Right lobe of liver (tissue), 6 donors: ENCODE results near the gene ZNF429. TPM values are rescaled to one million over a fixed set of nuclear protein-coding genes. Genes with fewer than 3 reads are reported as not detected.
A peak's percentile ranks its signal among the peaks of the same experiment; 100 is the strongest.
"Not testable (repeated sequence)": the region's sequence is repeated elsewhere in the genome, so short reads cannot be mapped to it uniquely, and the experiment has no call there.

Source experiments
- ATAC-seq, 4 donors: fragments of 200-7000 bp; cut with Tn5 transposase; one replicate each; pipeline ENCODE4 v1.9.1; 2020; ENCODE audit warnings: mild to moderate bottlenecking in 4 of 4, moderate library complexity in 4 of 4
- DNase-seq, 3 donors: peaks; one replicate each; pipeline ENCODE4 v3.0.0-alpha.2; 2020
- H3K27ac ChIP-seq, 3 donors: fragments of 200-600 bp; one replicate each; pipeline ENCODE4 v1.8.0; 2022
- H3K27me3 ChIP-seq, 2 donors: fragments of 200-600 bp; one replicate each; pipeline ENCODE4 v1.8.0; 2022
- H3K36me3 ChIP-seq, 4 donors: fragments of 200-600 bp; sonication (generic) in 1 of 4; one replicate each; pipeline versions ENCODE4 v1.5.1 to v1.8.0; 2017 to 2022; ENCODE audit warnings: control low read depth in 1 of 4
- H3K4me1 ChIP-seq, 4 donors: fragments of 200-600 bp; sonication (generic) in 1 of 4; one replicate each; pipeline versions ENCODE4 v1.5.1 to v1.8.0; 2017 to 2022; ENCODE audit warnings: control low read depth in 1 of 4
- H3K4me3 ChIP-seq, 3 donors: fragments of 200-600 bp; one replicate each; pipeline ENCODE4 v1.8.0; 2022
- H3K9me3 ChIP-seq, 4 donors: fragments of 200-600 bp; sonication (generic) in 1 of 4; one replicate each; pipeline versions ENCODE4 v1.5.1 to v1.8.0; 2017 to 2022; ENCODE audit warnings: control low read depth in 1 of 4
- CTCF ChIP-seq, 4 donors: fragments of 200-600 bp in 3 of 4; fragments of 450-650 bp in 1 of 4; IDR thresholded peaks; one replicate each; pipeline versions ENCODE4 v1.5.1 to v1.8.0; 2016 to 2022; ENCODE audit warnings: antibody characterized with exemption in 4 of 4, mild to moderate bottlenecking in 2 of 4
- POLR2A ChIP-seq: fragments of 450-650 bp; IDR thresholded peaks from one replicate; pipeline ENCODE4 v1.6.1; 2017; ENCODE audit warnings: antibody characterized with exemption, mild to moderate bottlenecking
- WGBS: methylation state at CpG from one replicate; pipeline ENCODE4 v1.1.6; 2018; ENCODE audit warnings: low coverage, low lambda C conversion rate; ENCODE audit not compliant: insufficient coverage; ENCODE audit errors: missing lambda C conversion rate; 5-methylcytosine and 5-hydroxymethylcytosine counted together
- intact Hi-C, 2 donors: fragments of 100-400 bp; cut with DNase I; formaldehyde crosslinking; loops; one replicate each; pipeline versions ENCODE4 v1.11.2 to v1.14.1; 2022
- total RNA-seq, 6 experiments: library from RNA; depleted of rRNA in 2 of 6; stranded (reverse); fragments of >200 nt in 2 of 6; fragmentation: NEBNext Ultra II Directional in 3 of 6; extraction: Animal tissue kit (Norgen Biotek cat#: 25700) in 3 of 6; gene quantifications; one replicate each; pipeline versions ENCODE4 v1.1.0 to v1.2.4, GENCODE V29; 2016 to 2023
- donor health status: DM: no; HTN: yes; CAD: no.
- donor health status: DM: no; HTN: no; CAD: no.
- donor health status: DM: no; HTN: no; CAD: no.
- donor health status: DM: no; HTN: yes; CAD: no.
- donor health status: DM: no; HTN: yes; CAD: no.

Gene ZNF429
- total RNA-seq, 6 experiments from 2014 or later = 4.8 to 9.6 (median 7.6) TPM

- Histone ChIP-seq H3K27me3 (no peaks in the 10 kb centered on the region), H3K9me3 (peaks cover 0 to 27% (median 0%) of the 10 kb centered on the region in 4 donors), H3K4me3 (no peak overlapping the region), H3K27ac (no peak overlapping the region), H3K4me1 (no peaks in the 10 kb centered on the region), H3K36me3 (no peaks in the 10 kb centered on the region)
- ATAC-seq (no peak), DNase-seq (no peak)
- intact Hi-C loops = no loop called here
- TF ChIP-seq CTCF (IDR thresholded peaks at IDR 0.05) (no peak), POLR2A (no peak)
- WGBS = 93% methylated on average over 2 of the region's 2 CpGs
Measured at GRCh38 chr19:21559444-21559843, 54.0 kb downstream of the ZNF429 start.

- Histone ChIP-seq H3K4me1 (no peaks in the 10 kb centered on the region), H3K27ac (no peak overlapping the region), H3K36me3 (no peaks in the 10 kb centered on the region), H3K9me3 (peaks cover 0 to 18% (median 0%) of the 10 kb centered on the region in 4 donors), H3K27me3 (no peaks in the 10 kb centered on the region), H3K4me3 (no peak overlapping the region)
- no peak for ATAC-seq
- intact Hi-C loops = no loop called here
- TF ChIP-seq CTCF (IDR thresholded peaks at IDR 0.05) = no peak
- TF ChIP-seq POLR2A = no peak
- WGBS = 33% methylated on average over 1 of the region's 1 CpG
- DNase-seq = no peak
Measured at GRCh38 chr19:21564406-21564805, 59.0 kb downstream of the ZNF429 start.

- intact Hi-C loops = no loop called here
- no peaks in the 10 kb centered on the region for H3K4me1 ChIP-seq
- H3K27ac ChIP-seq = no peak overlapping the region
- 47% methylated on average over 3 of the region's 3 CpGs for WGBS
- no peaks in the 10 kb centered on the region for H3K27me3 ChIP-seq
- H3K4me3 ChIP-seq = no peak overlapping the region
- H3K9me3 ChIP-seq = peaks cover 0 to 12% (median 0%) of the 10 kb centered on the region in 4 donors
- no peaks in the 10 kb centered on the region for H3K36me3 ChIP-seq
- TF ChIP-seq POLR2A (no peak), CTCF (IDR thresholded peaks at IDR 0.05) (no peak)
- DNase-seq = no peak
- no peak for ATAC-seq
Measured at GRCh38 chr19:21566073-21566472, 60.7 kb downstream of the ZNF429 start.

GRCh38 chr19:21567806-21568205 lies 62.4 kb downstream of the ZNF429 start:
- DNase-seq = not testable (repeated sequence)

GRCh38 chr19:21568816-21569493 lies 63.6 kb downstream of the ZNF429 start:
- intact Hi-C loops = no loop called here
- peaks cover 0 to 10% (median 0%) of the 10 kb centered on the region in 4 donors for H3K9me3 ChIP-seq

More at GRCh38 chr19:21567806-21568205, 62.4 kb downstream of the ZNF429 start:
- intact Hi-C loops, H3K4me1 ChIP-seq, ATAC-seq, H3K27me3 ChIP-seq, H3K27ac ChIP-seq, H3K36me3 ChIP-seq: not testable (repeated sequence)
- Histone ChIP-seq H3K4me3 (peak overlapping the region in 2 of 3 donors; percentile 16 to 61), H3K9me3 (peaks cover 0 to 10% (median 0%) of the 10 kb centered on the region in 4 donors)
- 60% methylated on average over 4 of the region's 4 CpGs for WGBS

More at GRCh38 chr19:21568816-21569493, 63.6 kb downstream of the ZNF429 start:
- no peaks in the 10 kb centered on the region for H3K36me3 ChIP-seq
- H3K27ac ChIP-seq = peak overlapping the region; percentile 15 to 74 (median 65)
- TF ChIP-seq CTCF (IDR thresholded peaks at IDR 0.05) (no peak), POLR2A (peak; percentile 21)
- no peaks in the 10 kb centered on the region for H3K27me3 ChIP-seq
- 47% methylated on average over 11 of the region's 21 CpGs for WGBS
- ATAC-seq (peak; percentile 98 to 99 (median 98)), DNase-seq (peak; percentile 80 to 94 (median 87))
- no peaks in the 10 kb centered on the region for H3K4me1 ChIP-seq
- peak overlapping the region; percentile 37 to 61 (median 57) for H3K4me3 ChIP-seq
